ENCODE data around the gene MAP3K4. TPM values are rescaled to one million over a fixed set of nuclear protein-coding genes. Genes with fewer than 3 reads are reported as not detected.

The MAP3K4 gene
- total RNA-seq, 1 donor from 2014 or later = 43.4 TPM

- ATAC-seq = no peak
Observed at GRCh38 chr6:161037873-161038228, 46.3 kb downstream of the MAP3K4 start.

- peak; percentile 89 for ATAC-seq
Observed at GRCh38 chr6:161038229-161039031, 46.9 kb downstream of the MAP3K4 start.

GRCh38 chr6:161041274-161041673, 49.7 kb downstream of the MAP3K4 start:
- no peak for ATAC-seq

GRCh38 chr6:161044335-161044734, 52.8 kb downstream of the MAP3K4 start:
- no peak for ATAC-seq

GRCh38 chr6:161048641-161049040, 57.1 kb downstream of the MAP3K4 start:
- no peak for ATAC-seq

GRCh38 chr6:161050134-161050765, 58.7 kb downstream of the MAP3K4 start:
- ATAC-seq = no peak

- ATAC-seq = no peak
Observed at GRCh38 chr6:161053103-161053502, 61.5 kb downstream of the MAP3K4 start.

- ATAC-seq = peak; percentile 51
Observed at GRCh38 chr6:161054876-161055275, 63.3 kb downstream of the MAP3K4 start.

GRCh38 chr6:161056451-161056850, 64.9 kb downstream of the MAP3K4 start:
- no peak for ATAC-seq

GRCh38 chr6:161057103-161058091, 65.8 kb downstream of the MAP3K4 start:
- peak; percentile 87 for ATAC-seq

GRCh38 chr6:161058741-161059140, 67.2 kb downstream of the MAP3K4 start:
- ATAC-seq = no peak

- ATAC-seq = no peak
Observed at GRCh38 chr6:161061576-161061975, 70.0 kb downstream of the MAP3K4 start.

GRCh38 chr6:161064915-161065314, 73.3 kb downstream of the MAP3K4 start:
- ATAC-seq = peak; percentile 55

GRCh38 chr6:161066511-161066910, 74.9 kb downstream of the MAP3K4 start:
- ATAC-seq = no peak

GRCh38 chr6:161067749-161068148, 76.2 kb downstream of the MAP3K4 start:
- no peak for ATAC-seq

- no peak for ATAC-seq
Observed at GRCh38 chr6:161068321-161068741, 76.8 kb downstream of the MAP3K4 start.

- no peak for ATAC-seq
Observed at GRCh38 chr6:161073930-161074329, 82.4 kb downstream of the MAP3K4 start.

- no peak for ATAC-seq
Observed at GRCh38 chr6:161074496-161075121, 83.0 kb downstream of the MAP3K4 start.

- ATAC-seq = no peak
Observed at GRCh38 chr6:161076181-161076677, 84.7 kb downstream of the MAP3K4 start.

- ATAC-seq = peak; percentile 38
Observed at GRCh38 chr6:161079566-161080262, 88.1 kb downstream of the MAP3K4 start.

- no peak for ATAC-seq
Observed at GRCh38 chr6:161080263-161080970, 88.8 kb downstream of the MAP3K4 start.
